Epithelial cell of esophagus (primary cell): Measurements from ENCODE around the gene MYORG.

ENCODE experiments used
- DNase-seq: peaks from one replicate; pipeline ENCODE4 v3.0.0; 2010; ENCODE audit warnings: low read depth
- H3K4me3 ChIP-seq: 2 replicates; pipeline ENCODE4 v1.5.1; 2011; ENCODE audit warnings: mild to moderate bottlenecking, low read length, control low read depth
- TF ChIP-seq, protein P1 (sequence below): IDR thresholded peaks from 2 replicates; pipeline ENCODE4 v1.5.1; 2011; ENCODE audit warnings: low read depth, mild to moderate bottlenecking, low read length, control low read depth, inconsistent platforms; ENCODE audit not compliant: insufficient read depth; ENCODE audit errors: missing control alignments

MYORG gene

DNA sequence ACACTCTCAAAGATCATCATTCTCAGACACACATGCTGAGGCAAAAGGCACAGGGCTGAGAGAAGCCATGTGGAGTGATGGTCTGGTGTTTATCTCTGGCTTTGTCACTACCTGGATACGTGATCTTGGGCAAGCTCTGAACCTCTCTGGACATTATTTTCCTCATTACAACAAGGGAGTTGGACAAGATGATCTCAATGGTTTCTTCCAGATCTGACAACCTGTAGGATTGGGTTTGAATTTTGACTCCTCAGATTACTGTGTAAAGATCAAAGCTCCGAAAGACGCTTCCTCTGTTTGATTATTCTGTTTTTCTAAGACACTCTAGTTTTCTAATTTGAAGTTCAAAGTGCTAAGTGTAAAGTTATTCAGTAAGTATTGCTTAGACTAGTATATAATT lies 27.4 kb downstream of the MYORG start:
- no peak overlapping the region for H3K4me3 ChIP-seq
- TF ChIP-seq, protein P1, sequence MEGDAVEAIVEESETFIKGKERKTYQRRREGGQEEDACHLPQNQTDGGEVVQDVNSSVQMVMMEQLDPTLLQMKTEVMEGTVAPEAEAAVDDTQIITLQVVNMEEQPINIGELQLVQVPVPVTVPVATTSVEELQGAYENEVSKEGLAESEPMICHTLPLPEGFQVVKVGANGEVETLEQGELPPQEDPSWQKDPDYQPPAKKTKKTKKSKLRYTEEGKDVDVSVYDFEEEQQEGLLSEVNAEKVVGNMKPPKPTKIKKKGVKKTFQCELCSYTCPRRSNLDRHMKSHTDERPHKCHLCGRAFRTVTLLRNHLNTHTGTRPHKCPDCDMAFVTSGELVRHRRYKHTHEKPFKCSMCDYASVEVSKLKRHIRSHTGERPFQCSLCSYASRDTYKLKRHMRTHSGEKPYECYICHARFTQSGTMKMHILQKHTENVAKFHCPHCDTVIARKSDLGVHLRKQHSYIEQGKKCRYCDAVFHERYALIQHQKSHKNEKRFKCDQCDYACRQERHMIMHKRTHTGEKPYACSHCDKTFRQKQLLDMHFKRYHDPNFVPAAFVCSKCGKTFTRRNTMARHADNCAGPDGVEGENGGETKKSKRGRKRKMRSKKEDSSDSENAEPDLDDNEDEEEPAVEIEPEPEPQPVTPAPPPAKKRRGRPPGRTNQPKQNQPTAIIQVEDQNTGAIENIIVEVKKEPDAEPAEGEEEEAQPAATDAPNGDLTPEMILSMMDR, result no peak
- DNase-seq, result no peak

DNA sequence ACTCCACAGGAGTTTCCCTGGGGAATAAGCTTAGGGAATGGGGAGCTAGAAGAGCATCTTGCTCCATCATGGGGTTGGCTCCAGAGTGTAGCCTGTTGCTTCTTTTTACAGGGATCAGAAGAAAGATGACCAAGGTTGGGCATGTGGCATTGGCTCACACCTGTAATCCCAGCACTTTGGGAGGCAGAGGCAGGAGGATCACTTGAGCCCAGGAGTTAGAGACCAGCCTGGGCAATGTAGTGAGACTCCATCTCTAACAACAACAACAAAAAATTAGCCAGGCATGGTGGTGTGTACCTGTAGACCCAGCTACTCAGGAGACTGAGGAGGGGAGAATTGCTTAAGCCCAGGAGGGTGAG lies 28.9 kb downstream of the MYORG start:
- no peak overlapping the region for H3K4me3 ChIP-seq
- no peak for DNase-seq
- TF ChIP-seq, protein P1, result no peak

DNA sequence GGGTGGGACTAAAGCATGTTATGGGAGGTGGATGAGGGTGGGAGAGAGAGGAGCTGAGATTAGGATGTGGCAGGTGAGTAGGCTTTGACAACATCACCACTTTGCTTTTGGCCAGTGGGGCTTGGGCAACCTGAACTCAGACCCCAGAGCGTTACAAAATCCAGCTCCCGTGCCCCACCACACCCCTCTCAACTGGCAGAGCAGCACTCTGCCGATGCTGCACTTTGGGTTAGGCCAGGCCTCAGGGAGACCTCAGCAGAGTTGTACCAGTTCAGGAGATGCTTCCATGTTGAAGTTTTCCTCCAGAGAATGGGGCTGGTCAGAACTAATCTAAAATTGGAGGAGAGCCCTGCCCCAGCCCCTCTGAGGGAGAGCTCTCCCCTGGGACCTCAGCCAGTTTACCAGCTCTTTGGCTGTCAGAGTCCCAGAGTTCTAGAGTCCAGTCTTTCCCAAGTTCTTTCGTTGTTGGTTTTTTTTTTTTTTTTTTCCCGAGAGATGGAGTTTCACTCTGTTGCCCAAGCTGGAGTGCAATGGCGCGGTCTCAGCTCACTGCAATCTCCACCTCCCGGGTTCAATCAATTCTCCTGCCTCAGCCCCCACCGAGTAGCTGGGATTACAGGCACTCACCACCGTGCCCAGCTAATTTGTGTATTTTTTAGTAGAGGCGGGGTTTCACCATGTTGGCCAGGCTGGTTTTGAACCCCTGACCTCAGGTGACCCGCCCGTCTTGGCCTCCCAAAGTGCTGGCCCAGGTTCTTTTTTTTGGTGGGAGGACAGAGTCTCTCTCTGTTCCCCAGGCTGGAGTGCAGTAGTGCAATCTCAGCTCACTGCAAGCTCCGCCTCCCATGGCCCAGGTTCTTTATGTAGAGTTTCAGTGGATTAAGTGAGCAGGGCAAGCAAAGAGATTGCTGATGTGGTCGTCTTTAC lies 29.6 kb downstream of the MYORG start:
- no peak overlapping the region for H3K4me3 ChIP-seq
- TF ChIP-seq, protein P1, result no peak
- DNase-seq, result no peak

DNA sequence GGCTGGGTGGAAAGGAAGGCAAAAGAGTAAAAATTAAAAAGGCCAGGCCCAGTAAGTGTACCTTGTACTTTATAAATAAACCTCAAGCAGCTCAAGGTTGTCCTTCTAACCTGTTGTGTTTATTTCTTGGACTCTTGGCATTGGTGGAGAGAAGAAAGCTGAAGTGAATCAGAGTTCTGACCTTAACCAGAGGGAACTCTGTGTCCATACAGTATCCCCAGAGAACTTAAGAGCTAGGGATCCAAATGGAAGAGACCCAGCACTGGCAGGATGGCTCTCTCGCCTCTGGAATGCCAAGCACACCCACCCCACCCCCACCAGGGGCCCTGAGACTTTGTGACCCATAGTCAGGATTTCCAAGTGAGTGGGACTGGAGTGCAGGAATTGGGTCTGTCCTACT lies 33.1 kb downstream of the MYORG start:
- TF ChIP-seq, protein P1, result no peak
- no peak overlapping the region for H3K4me3 ChIP-seq
- no peak for DNase-seq

DNA sequence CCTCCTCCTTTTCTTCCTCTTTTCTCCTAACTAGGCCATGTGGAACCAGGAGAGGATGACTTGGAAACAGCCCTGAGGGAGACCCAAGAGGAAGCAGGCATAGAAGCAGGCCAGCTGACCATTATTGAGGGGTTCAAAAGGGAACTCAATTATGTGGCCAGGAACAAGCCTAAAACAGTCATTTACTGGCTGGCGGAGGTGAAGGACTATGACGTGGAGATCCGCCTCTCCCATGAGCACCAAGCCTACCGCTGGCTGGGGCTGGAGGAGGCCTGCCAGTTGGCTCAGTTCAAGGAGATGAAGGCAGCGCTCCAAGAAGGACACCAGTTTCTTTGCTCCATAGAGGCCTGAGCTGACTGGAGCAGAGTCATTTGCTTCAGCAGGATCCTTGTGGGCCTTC lies 33.6 kb downstream of the MYORG start:
- no peak for DNase-seq
- no peak overlapping the region for H3K4me3 ChIP-seq
- TF ChIP-seq, protein P1, result no peak

DNA sequence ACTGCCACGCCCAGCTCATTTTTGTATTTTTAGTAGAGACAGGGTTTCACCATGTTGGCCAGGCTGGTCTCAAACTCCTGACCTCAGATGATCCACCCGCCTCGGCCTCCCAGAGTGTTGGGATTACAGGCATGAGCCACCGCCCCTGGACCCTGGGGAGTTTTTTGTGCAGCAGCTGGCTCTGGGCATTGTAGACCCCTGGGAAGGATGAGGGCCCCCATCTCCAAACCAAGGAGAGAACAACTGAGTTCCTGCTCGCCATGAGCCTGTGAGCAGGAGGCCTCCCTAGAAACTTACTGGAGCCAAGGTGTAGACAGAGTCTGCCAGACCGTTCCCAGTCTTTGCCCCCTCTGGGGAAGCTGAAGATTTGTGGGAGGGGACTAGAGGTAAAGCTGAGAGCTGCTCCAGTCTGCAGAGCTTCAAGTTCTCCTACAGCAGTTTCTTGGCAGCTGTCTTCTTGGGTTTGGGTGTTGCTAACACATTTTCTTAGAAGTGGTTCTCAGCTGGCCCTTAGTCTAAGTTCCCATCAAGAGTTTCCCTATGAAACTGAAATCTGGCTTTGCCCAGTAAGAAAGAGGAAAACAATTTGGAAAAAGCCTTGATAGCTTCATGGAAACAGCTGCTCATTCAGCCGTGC lies 34.9 kb downstream of the MYORG start:
- H3K4me3 ChIP-seq, result no peak overlapping the region
- TF ChIP-seq, protein P1, result no peak
- no peak for DNase-seq
